Neural progenitor cell (in vitro differentiated cells): Measurements from ENCODE around the gene INHBE. TPM values are rescaled to one million over a fixed set of nuclear protein-coding genes. Genes with fewer than 3 reads are reported as not detected.
A peak's percentile ranks its signal among the peaks of the same experiment; 100 is the strongest.

Source experiments
- DNase-seq: peaks from one replicate; pipeline ENCODE4 v3.0.0-alpha.2; 2016; ENCODE audit warnings: low spot score
- H2AFZ ChIP-seq: fragments of 200-600 bp; sonication (generic); replicated peaks from 2 replicates; pipeline ENCODE4 v1.6.1; 2016; ENCODE audit warnings: antibody characterized with exemption
- H3F3A ChIP-seq: fragments of 200-600 bp; sonication (generic); 2 replicates; pipeline ENCODE4 v1.6.1; 2016; ENCODE audit warnings: antibody characterized with exemption, low read depth
- H3K27ac ChIP-seq: fragments of 200-600 bp; sonication (generic); 2 replicates; pipeline ENCODE4 v1.5.1; 2016; ENCODE audit warnings: mild to moderate bottlenecking
- H3K27me3 ChIP-seq: fragments of 200-600 bp; sonication (generic); 2 replicates; pipeline ENCODE4 v1.6.1; 2016; ENCODE audit warnings: mild to moderate bottlenecking, moderate library complexity
- H3K36me3 ChIP-seq: fragments of 200-600 bp; sonication (generic); 2 replicates; pipeline ENCODE4 v1.5.1; 2016
- H3K4me1 ChIP-seq: fragments of 200-600 bp; sonication (generic); 2 replicates; pipeline ENCODE4 v1.6.1; 2016; ENCODE audit warnings: mixed run types
- H3K4me2 ChIP-seq: fragments of 200-600 bp; sonication (generic); 2 replicates; pipeline ENCODE4 v1.6.1; 2016
- H3K4me3 ChIP-seq: fragments of 200-600 bp; sonication (generic); 2 replicates; pipeline ENCODE4 v1.5.1; 2016
- H3K79me2 ChIP-seq: fragments of 200-600 bp; sonication (generic); 2 replicates; pipeline ENCODE4 v1.6.1; 2016; ENCODE audit warnings: low read depth
- H3K9ac ChIP-seq: fragments of 200-600 bp; sonication (generic); 2 replicates; pipeline ENCODE4 v1.6.1; 2016
- H3K9me3 ChIP-seq: fragments of 200-600 bp; sonication (generic); 2 replicates; pipeline ENCODE4 v1.5.1; 2016; ENCODE audit warnings: low read depth
- H4K20me1 ChIP-seq: fragments of 200-600 bp; sonication (generic); 2 replicates; pipeline ENCODE4 v1.6.1; 2016; ENCODE audit warnings: low read depth
- H3K27ac Mint-ChIP-seq: 3 replicates; pipeline ENCODE4 v1.8.0; 2021; ENCODE audit warnings: mixed read lengths
- H3K27me3 Mint-ChIP-seq: 2 replicates; pipeline ENCODE4 v1.8.0; 2022; ENCODE audit warnings: low read depth, mild to moderate bottlenecking, inconsistent platforms, moderate library complexity, mixed read lengths; ENCODE audit not compliant: insufficient read depth
- H3K36me3 Mint-ChIP-seq: 3 replicates; pipeline ENCODE4 v1.8.0; 2021; ENCODE audit warnings: mixed read lengths
- H3K4me1 Mint-ChIP-seq: 3 replicates; pipeline ENCODE4 v1.8.0; 2021; ENCODE audit warnings: mixed read lengths
- H3K4me3 Mint-ChIP-seq: 3 replicates; pipeline ENCODE4 v1.8.0; 2021; ENCODE audit warnings: mild to moderate bottlenecking, moderate library complexity, mixed read lengths
- H3K9me3 Mint-ChIP-seq: 3 replicates; pipeline ENCODE4 v1.8.0; 2020; ENCODE audit warnings: mixed read lengths
- CTCF ChIP-seq: fragments of 200-600 bp; sonication (generic); IDR thresholded peaks from 2 replicates; pipeline ENCODE4 v1.5.1; 2017; ENCODE audit warnings: antibody characterized with exemption, mild to moderate bottlenecking
- EZH2 ChIP-seq: fragments of 200-600 bp; sonication (generic); IDR thresholded peaks from 2 replicates; pipeline ENCODE4 v1.6.1; 2017; ENCODE audit warnings: antibody characterized with exemption, mild to moderate bottlenecking, moderate library complexity
- EZH2phosphoT487 ChIP-seq: fragments of 200-600 bp; sonication (generic); IDR thresholded peaks from 2 replicates; pipeline ENCODE4 v1.6.1; 2017; ENCODE audit warnings: antibody characterized with exemption
- total RNA-seq: library from RNA; depleted of rRNA; stranded (reverse); fragments of >200 nt; gene quantifications from 2 replicates; pipeline ENCODE4 v1.2.3, GENCODE V29; 2015; ENCODE audit warnings: low replicate concordance

Gene INHBE
- total RNA-seq, 1 donor from 2014 or later: not detected

- peaks cover 22% of the 10 kb centered on the region for H3K27me3 Mint-ChIP-seq
- Histone ChIP-seq H2AFZ (no peak overlapping the region), H3K4me1 (peaks cover 24% of the 10 kb centered on the region)
Measured at GRCh38 chr12:57454213-57454565, 918 bp upstream of the INHBE start.

GRCh38 chr12:57455374-57456144 lies 452 bp downstream of the INHBE start:
- Histone ChIP-seq H3K79me2 (no peaks in the 10 kb centered on the region), H3K4me2 (peak overlapping the region; percentile 50), H2AFZ (peak overlapping the region; percentile 67), H3K9me3 (no peaks in the 10 kb centered on the region), H4K20me1 (peaks cover 6% of the 10 kb centered on the region), H3K4me1 (peaks cover 30% of the 10 kb centered on the region), H3K27ac (no peak overlapping the region), H3K27me3 (peaks cover 6% of the 10 kb centered on the region), H3K36me3 (no peaks in the 10 kb centered on the region), H3K4me3 (no peak overlapping the region), H3K9ac (no peak overlapping the region), H3F3A (peaks cover 9% of the 10 kb centered on the region)
- TF ChIP-seq CTCF: no peak
- TF ChIP-seq EZH2: no peak
- TF ChIP-seq EZH2phosphoT487: no peak
- H3K36me3 Mint-ChIP-seq: no peaks in the 10 kb centered on the region
- H3K4me3 Mint-ChIP-seq: peak overlapping the region; percentile 72
- no peaks in the 10 kb centered on the region for H3K9me3 Mint-ChIP-seq
- H3K27ac Mint-ChIP-seq: no peak overlapping the region
- H3K27me3 Mint-ChIP-seq: peaks cover 29% of the 10 kb centered on the region
- DNase-seq: no peak
- peaks cover 43% of the 10 kb centered on the region for H3K4me1 Mint-ChIP-seq

More at GRCh38 chr12:57454213-57454565, 918 bp upstream of the INHBE start:
- no peaks in the 10 kb centered on the region for H3K36me3 ChIP-seq
- peaks cover 35% of the 10 kb centered on the region for H3K4me1 Mint-ChIP-seq
- no peak overlapping the region for H3K9ac ChIP-seq
- H3K27ac ChIP-seq: no peak overlapping the region
- no peak for TF ChIP-seq CTCF
- no peak for TF ChIP-seq EZH2phosphoT487
- TF ChIP-seq EZH2: no peak
- no peak overlapping the region for H3K4me3 ChIP-seq
- H3K36me3 Mint-ChIP-seq: no peaks in the 10 kb centered on the region
- no peaks in the 10 kb centered on the region for H3F3A ChIP-seq
- H3K79me2 ChIP-seq: no peaks in the 10 kb centered on the region
- no peaks in the 10 kb centered on the region for H3K27me3 ChIP-seq
- no peak overlapping the region for H3K27ac Mint-ChIP-seq
- no peak overlapping the region for H3K4me2 ChIP-seq
- no peak overlapping the region for H3K4me3 Mint-ChIP-seq
- DNase-seq: no peak
- H3K9me3 Mint-ChIP-seq: no peaks in the 10 kb centered on the region
- H3K9me3 ChIP-seq: no peaks in the 10 kb centered on the region
- H4K20me1 ChIP-seq: no peaks in the 10 kb centered on the region

GRCh38 chr12:57456145-57456700 lies 1.1 kb downstream of the INHBE start:
- Histone ChIP-seq H3K9me3 (no peaks in the 10 kb centered on the region), H2AFZ (peak overlapping the region; percentile 67), H3K4me3 (no peak overlapping the region), H3K9ac (no peak overlapping the region), H3K4me1 (peaks cover 36% of the 10 kb centered on the region), H3K36me3 (no peaks in the 10 kb centered on the region), H4K20me1 (peaks cover 12% of the 10 kb centered on the region), H3F3A (peaks cover 16% of the 10 kb centered on the region), H3K4me2 (peak overlapping the region; percentile 50), H3K27ac (no peak overlapping the region), H3K27me3 (peaks cover 6% of the 10 kb centered on the region), H3K79me2 (no peaks in the 10 kb centered on the region)
- TF ChIP-seq EZH2: no peak
- TF ChIP-seq CTCF: peak; percentile 74
- Mint-ChIP-seq H3K36me3 (no peaks in the 10 kb centered on the region), H3K9me3 (no peaks in the 10 kb centered on the region), H3K4me1 (peaks cover 47% of the 10 kb centered on the region), H3K27ac (no peak overlapping the region), H3K27me3 (peaks cover 30% of the 10 kb centered on the region), H3K4me3 (peak overlapping the region; percentile 65)
- peak; percentile 84 for DNase-seq
